Heart right ventricle (tissue), 16 donors: Measurements from ENCODE around the gene MTG2. TPM values are rescaled to one million over a fixed set of nuclear protein-coding genes. Genes with fewer than 3 reads are reported as not detected.

Source experiments
- ATAC-seq, 8 donors: fragments of 200-7000 bp; cut with Tn5 transposase; one replicate each; pipeline ENCODE4 v1.9.1; 2020; ENCODE audit warnings: mild to moderate bottlenecking in 8 of 8, moderate library complexity in 8 of 8, moderate number of reproducible peaks in 1 of 8
- DNase-seq, 2 donors: peaks; one replicate each; pipeline ENCODE4 v3.0.0-alpha.2; 2020
- H3K27ac ChIP-seq, 10 donors: fragments of 200-600 bp; sonication (generic) in 2 of 10; one replicate each; pipeline versions ENCODE4 v1.5.0 to v1.8.0; 2020 to 2022; ENCODE audit warnings: mild to moderate bottlenecking in 3 of 10
- H3K27me3 ChIP-seq, 7 donors: fragments of 200-600 bp; one replicate each; pipeline ENCODE4 v1.8.0; 2021 to 2022; ENCODE audit warnings: mild to moderate bottlenecking in 2 of 7
- H3K36me3 ChIP-seq, 9 donors: fragments of 200-600 bp; sonication (generic) in 1 of 9; one replicate each; pipeline versions ENCODE4 v1.5.0 to v1.8.0; 2020 to 2022; ENCODE audit warnings: mild to moderate bottlenecking in 2 of 9
- H3K4me1 ChIP-seq, 9 donors: fragments of 200-600 bp; sonication (generic) in 1 of 9; one replicate each; pipeline versions ENCODE4 v1.5.0 to v1.8.0; 2020 to 2022; ENCODE audit warnings: mild to moderate bottlenecking in 4 of 9
- H3K4me3 ChIP-seq, 10 donors: fragments of 200-600 bp; sonication (generic) in 2 of 10; one replicate each; pipeline versions ENCODE4 v1.5.0 to v1.8.0; 2020 to 2022; ENCODE audit warnings: mild to moderate bottlenecking in 7 of 10, moderate library complexity in 2 of 10
- H3K9me3 ChIP-seq, 11 donors: fragments of 200-600 bp in 10 of 11; sonication (generic) in 2 of 11; one replicate each; pipeline versions ENCODE4 v1.5.0 to v1.8.0; 2013 to 2022; ENCODE audit warnings: mild to moderate bottlenecking in 2 of 11, control low read depth in 1 of 11, moderate library complexity in 1 of 11
- WGBS, 2 donors: extraction: QIAGEN DNeasy Blood & Tissue Kit; methylation state at CpG; one replicate each; pipeline ENCODE4 v1.1.7; 2013; ENCODE audit warnings: inconsistent platforms in 1 of 2; 5-methylcytosine and 5-hydroxymethylcytosine counted together
- intact Hi-C, 10 donors: fragments of 100-400 bp; cut with DNase I; formaldehyde crosslinking; loops; one replicate each; pipeline versions ENCODE4 v1.11.1 to v1.14.2; 2022
- polyA plus RNA-seq, 2 donors: library from polyadenylated mRNA; stranded (reverse); fragments of 200-250 nt; gene quantifications; one replicate each; pipeline ENCODE4 v1.2.3, GENCODE V29; 2013
- total RNA-seq, 10 donors: library from RNA; stranded (reverse); fragmentation: NEBNext Ultra II Directional in 3 of 10; extraction: Animal tissue kit (Norgen Biotek cat#: 25700) in 3 of 10; gene quantifications; one replicate each; pipeline versions ENCODE4 v1.2.1 to v1.2.4, GENCODE V29; 2021 to 2023
- TF ChIP-seq, protein P1 (sequence below), 9 donors: fragments of 200-600 bp; sonication (generic) in 2 of 9; IDR thresholded peaks; one replicate each; pipeline versions ENCODE4 v1.5.0 to v1.8.0; 2021 to 2022; ENCODE audit warnings: antibody characterized with exemption in 9 of 9, mild to moderate bottlenecking in 5 of 9, moderate library complexity in 1 of 9
- donor health status: Arrhythmogenic right ventricular cardiomyopathy.
- donor health status: ischemic (EF 13 %, LVEDD 7.1; RV severe dilation, severe dysfunction).
- donor health status: healthy with polysubstance abuse.
- donor health status: DM: no; HTN: yes; CAD: no.
- donor health status: DM: no; HTN: no; CAD: no.
- donor health status: ischemic (EF 25% LVEDD 6.9; RV normal size, moderate dysfunction).
- donor health status: ischemic (EF 25% LVEDD 5.7; RV mildly dilated, moderate dysfunction).
- donor health status: healthy.
- donor health status: DM: yes; HTN: yes; CAD: no.
- donor health status: Ischemic cardiomyopathy.
- donor health status: ischemic (EF 35%, LVEDD 5.7; RV mildly dilated, moderate dysfunction).
- donor health status: nonischemic (EF 11% LVEDD 7.7; RV severe dilation, severe dysfunction).
- donor health status: DM: yes; HTN: yes; CAD: no.
- donor health status: PGD.
- donor health status: ischemic (EF 29% LVEDD 5.4; RV normal size, mild dysfunction).
- donor health status: nonischemic (EF 23%, LVEDD 6.1; RV moderate dilation, normal function).

Gene MTG2
- total and polyA plus RNA-seq, 12 donors, result 21.5 to 55.5 (median 28.2) TPM

DNA sequence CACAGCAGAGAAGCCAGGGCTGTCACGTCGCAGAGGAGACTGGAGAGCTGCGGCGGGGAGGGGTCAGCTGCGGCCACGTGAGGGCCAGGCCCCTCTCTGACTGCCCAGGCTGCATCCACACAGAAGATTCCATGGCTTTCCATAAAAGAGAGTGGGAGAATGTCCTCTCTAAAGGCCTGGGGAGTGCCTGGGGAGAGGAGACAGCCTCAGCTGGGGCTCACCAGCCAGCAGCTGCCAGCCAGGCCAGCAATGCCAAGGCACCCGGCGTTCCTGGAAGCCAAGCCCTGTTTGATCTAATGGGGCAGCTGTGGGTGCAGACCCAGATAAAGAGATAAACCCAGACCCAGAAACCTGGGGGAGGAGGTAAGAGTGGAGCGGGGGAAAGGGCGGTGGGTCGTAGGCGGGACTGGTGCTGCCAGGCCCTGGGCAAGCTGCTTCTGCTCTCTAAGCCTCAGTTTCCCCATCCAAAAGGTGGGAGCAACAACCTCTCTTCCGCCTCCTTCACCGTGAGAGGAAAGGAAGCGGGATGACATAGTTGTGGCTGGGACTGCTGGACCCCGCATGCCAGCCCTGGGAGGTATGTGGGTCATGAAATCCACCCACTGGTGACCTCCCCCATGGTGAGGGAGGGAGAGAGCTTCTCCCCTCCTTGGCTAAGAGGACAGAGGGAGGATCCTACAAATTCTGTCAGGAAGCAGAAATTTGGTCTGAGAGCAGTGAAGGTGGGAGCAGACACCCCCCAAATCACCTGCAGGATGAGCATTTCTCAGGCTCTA lies 52.4 kb downstream of the MTG2 start:
- 49 to 57% methylated on average over 16 of the region's 16 CpGs for WGBS, 2 donors
- ATAC-seq (peak in 4 of 8 donors; percentile 3 to 23 (median 12)), DNase-seq (peak in 1 of 2 donors; percentile 46)
- Histone ChIP-seq H3K36me3 (no peaks in the 10 kb centered on the region), H3K27me3 (peaks cover 0 to 2% (median 0%) of the 10 kb centered on the region in 7 donors), H3K27ac (peak overlapping the region; percentile 1 to 88 (median 78)), H3K9me3 (peaks cover 0 to 4% (median 0%) of the 10 kb centered on the region in 11 donors), H3K4me1 (peaks cover 4 to 59% (median 30%) of the 10 kb centered on the region in 9 donors), H3K4me3 (peak overlapping the region in 7 of 10 donors; percentile 16 to 35 (median 21))
- intact Hi-C loops, result loop anchor here in 1 of 10 donors (5.0 kb wide), 1 partner anchor 53 kb away; the partner anchor contains the start of gene MTG2
- TF ChIP-seq, protein P1, sequence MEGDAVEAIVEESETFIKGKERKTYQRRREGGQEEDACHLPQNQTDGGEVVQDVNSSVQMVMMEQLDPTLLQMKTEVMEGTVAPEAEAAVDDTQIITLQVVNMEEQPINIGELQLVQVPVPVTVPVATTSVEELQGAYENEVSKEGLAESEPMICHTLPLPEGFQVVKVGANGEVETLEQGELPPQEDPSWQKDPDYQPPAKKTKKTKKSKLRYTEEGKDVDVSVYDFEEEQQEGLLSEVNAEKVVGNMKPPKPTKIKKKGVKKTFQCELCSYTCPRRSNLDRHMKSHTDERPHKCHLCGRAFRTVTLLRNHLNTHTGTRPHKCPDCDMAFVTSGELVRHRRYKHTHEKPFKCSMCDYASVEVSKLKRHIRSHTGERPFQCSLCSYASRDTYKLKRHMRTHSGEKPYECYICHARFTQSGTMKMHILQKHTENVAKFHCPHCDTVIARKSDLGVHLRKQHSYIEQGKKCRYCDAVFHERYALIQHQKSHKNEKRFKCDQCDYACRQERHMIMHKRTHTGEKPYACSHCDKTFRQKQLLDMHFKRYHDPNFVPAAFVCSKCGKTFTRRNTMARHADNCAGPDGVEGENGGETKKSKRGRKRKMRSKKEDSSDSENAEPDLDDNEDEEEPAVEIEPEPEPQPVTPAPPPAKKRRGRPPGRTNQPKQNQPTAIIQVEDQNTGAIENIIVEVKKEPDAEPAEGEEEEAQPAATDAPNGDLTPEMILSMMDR (IDR thresholded peaks at IDR 0.05), result no peak

DNA sequence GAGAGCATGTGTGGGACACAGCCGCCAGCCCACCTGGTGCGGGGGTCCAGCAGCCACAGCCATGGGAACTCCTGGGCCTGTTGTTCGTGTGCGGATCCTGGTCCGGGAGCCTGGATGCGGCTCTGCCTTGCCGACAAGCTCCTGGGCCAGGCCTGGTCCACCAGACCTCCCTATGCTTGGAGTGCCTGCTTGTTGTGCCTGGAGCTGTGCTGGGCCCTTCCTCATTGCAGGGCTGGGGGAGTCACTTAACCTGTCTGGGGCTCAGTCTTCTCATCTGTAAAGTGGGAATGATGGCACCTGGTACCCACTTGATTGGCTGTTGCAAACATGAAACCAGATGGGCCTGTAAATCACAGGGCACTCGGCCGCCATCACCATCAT lies 52.9 kb downstream of the MTG2 start:
- DNase-seq, result peak in 1 of 2 donors; percentile 10
- H3K9me3 ChIP-seq, result peaks cover 0 to 4% (median 0%) of the 10 kb centered on the region in 11 donors
- intact Hi-C loops, result loop anchor here in 1 of 10 donors (5.0 kb wide), 1 partner anchor 53 kb away; the partner anchor contains the start of gene MTG2
- no peak for ATAC-seq
- peaks cover 0 to 4% (median 0%) of the 10 kb centered on the region in 9 donors for H3K36me3 ChIP-seq
- TF ChIP-seq, protein P1 (IDR thresholded peaks at IDR 0.05), result no peak
- H3K4me1 ChIP-seq, result peaks cover 4 to 62% (median 31%) of the 10 kb centered on the region in 9 donors
- peak overlapping the region in 7 of 10 donors; percentile 16 to 35 (median 21) for H3K4me3 ChIP-seq
- 92 to 94% methylated on average over 9 of the region's 9 CpGs for WGBS, 2 donors
- H3K27ac ChIP-seq, result peak overlapping the region in 8 of 10 donors; percentile 54 to 88 (median 83)
- H3K27me3 ChIP-seq, result peaks cover 0 to 2% (median 0%) of the 10 kb centered on the region in 7 donors

DNA sequence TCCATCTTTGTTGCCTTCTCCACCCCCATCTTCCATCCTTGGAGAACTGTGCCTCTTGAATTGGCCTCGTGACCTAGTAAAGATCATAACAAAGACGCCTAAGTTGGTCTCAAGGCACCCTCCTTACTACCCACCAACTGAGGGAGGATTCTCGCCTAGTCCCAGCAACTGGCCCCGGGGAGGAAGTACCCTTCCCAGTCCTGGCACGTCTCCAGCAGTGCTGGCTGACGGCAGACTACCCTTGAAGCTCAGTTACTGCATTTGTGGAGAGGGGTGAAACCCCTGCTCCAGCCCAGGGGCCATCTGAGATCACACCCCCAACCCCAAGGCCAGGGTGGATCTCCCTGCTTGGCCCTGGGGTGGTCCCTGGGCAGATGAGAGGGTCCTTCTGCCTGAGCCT lies 53.4 kb downstream of the MTG2 start:
- intact Hi-C loops, result loop anchor here in 1 of 10 donors (5.0 kb wide), 1 partner anchor 54 kb away; the partner anchor contains the start of gene MTG2
- H3K4me3 ChIP-seq, result no peak overlapping the region
- H3K27ac ChIP-seq, result peak overlapping the region in 4 of 10 donors; percentile 58 to 89 (median 66)
- no peak for ATAC-seq
- WGBS, 2 donors, result 53 to 57% methylated on average over 6 of the region's 6 CpGs
- TF ChIP-seq, protein P1 (IDR thresholded peaks at IDR 0.05), result no peak
- H3K4me1 ChIP-seq, result peaks cover 4 to 67% (median 31%) of the 10 kb centered on the region in 9 donors
- H3K36me3 ChIP-seq, result peaks cover 0 to 8% (median 0%) of the 10 kb centered on the region in 9 donors
- H3K9me3 ChIP-seq, result peaks cover 0 to 4% (median 0%) of the 10 kb centered on the region in 11 donors
- peaks cover 0 to 2% (median 0%) of the 10 kb centered on the region in 7 donors for H3K27me3 ChIP-seq
- no peak for DNase-seq

DNA sequence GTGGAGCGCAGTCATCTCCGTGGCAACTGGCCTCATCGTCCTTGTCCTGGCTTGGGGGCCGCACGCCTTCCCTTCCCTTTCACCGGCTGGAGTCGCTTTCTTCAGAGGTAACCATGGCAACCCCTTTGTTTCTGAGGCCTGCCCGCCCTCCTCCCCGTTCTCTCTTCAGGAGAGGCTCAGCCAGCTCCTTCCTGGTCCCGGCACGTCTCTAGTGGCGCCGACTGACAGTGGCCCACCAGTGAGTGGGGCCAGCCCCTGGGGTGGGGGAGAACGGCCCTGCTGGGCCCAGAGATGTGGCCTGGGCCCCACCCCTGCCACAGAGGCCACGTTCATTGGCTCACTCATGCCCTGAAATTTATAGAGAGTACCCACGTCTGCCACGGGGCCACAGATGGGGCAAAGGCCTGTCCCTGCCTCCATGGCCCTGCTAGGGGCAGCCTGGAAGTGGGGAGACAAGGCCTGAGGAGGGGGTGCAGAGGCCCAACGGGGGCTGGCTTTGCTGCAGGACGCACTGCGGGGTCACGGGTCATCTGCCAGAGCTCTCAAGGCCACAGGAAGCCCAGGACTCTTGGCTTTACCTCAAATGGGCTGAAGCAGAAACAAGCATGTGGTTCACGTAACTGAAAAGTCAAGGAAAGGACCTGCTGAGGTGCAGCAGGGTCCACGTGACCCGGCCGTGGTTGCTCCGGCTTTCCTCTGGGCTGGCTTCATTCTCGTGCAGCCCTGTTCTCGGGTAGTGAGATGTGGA lies 54.1 kb downstream of the MTG2 start:
- 44 to 53% methylated on average over 28 of the region's 28 CpGs for WGBS, 2 donors
- intact Hi-C loops, result loop anchor here in 1 of 10 donors (5.0 kb wide), 1 partner anchor 55 kb away; the partner anchor contains the start of gene MTG2
- DNase-seq (peak in 1 of 2 donors; percentile 10), ATAC-seq (no peak)
- H3K36me3 ChIP-seq, result peaks cover 0 to 14% (median 0%) of the 10 kb centered on the region in 9 donors
- peaks cover 0 to 4% (median 0%) of the 10 kb centered on the region in 11 donors for H3K9me3 ChIP-seq
- TF ChIP-seq, protein P1 (IDR thresholded peaks at IDR 0.05), result no peak
- peaks cover 0 to 2% (median 0%) of the 10 kb centered on the region in 7 donors for H3K27me3 ChIP-seq
- no peak overlapping the region for H3K4me3 ChIP-seq
- H3K27ac ChIP-seq, result peak overlapping the region in 8 of 10 donors; percentile 39 to 89 (median 64)
- peaks cover 4 to 74% (median 38%) of the 10 kb centered on the region in 9 donors for H3K4me1 ChIP-seq
